DOHH2 (cell line): ENCODE results near the gene TPM1.

Experiments used
- H3F3A ChIP-seq: fragments of 200-600 bp; sonication (generic), shearing (Covaris generic); 2 replicates; pipeline ENCODE4 v1.6.0; 2016; ENCODE audit warnings: antibody characterized with exemption, mild to moderate bottlenecking; ENCODE audit not compliant: control insufficient read depth, insufficient read depth
- H3K27ac ChIP-seq: fragments of 200-600 bp; sonication (generic); 2 replicates; pipeline ENCODE4 v1.5.1; 2014; ENCODE audit warnings: low read depth, mild to moderate bottlenecking, low read length, moderate library complexity
- H3K27me3 ChIP-seq: fragments of 200-600 bp; sonication (generic); 2 replicates; pipeline ENCODE4 v1.6.1; 2014; ENCODE audit warnings: mild to moderate bottlenecking, low read length, mixed read lengths; ENCODE audit not compliant: control insufficient read depth
- H3K36me3 ChIP-seq: fragments of 200-600 bp; sonication (generic); 2 replicates; pipeline ENCODE4 v1.6.1; 2014; ENCODE audit warnings: mild to moderate bottlenecking, low read length, moderate library complexity, mixed read lengths; ENCODE audit not compliant: control insufficient read depth
- H3K4me1 ChIP-seq: fragments of 200-600 bp; sonication (generic); 2 replicates; pipeline ENCODE4 v1.6.1; 2014; ENCODE audit warnings: mild to moderate bottlenecking, low read length, mixed read lengths; ENCODE audit not compliant: control insufficient read depth
- H3K4me2 ChIP-seq: fragments of 200-600 bp; sonication (generic); 2 replicates; pipeline ENCODE4 v1.6.0; 2014; ENCODE audit warnings: mild to moderate bottlenecking, low read length, moderate library complexity
- H3K4me3 ChIP-seq: fragments of 200-600 bp; sonication (generic); 2 replicates; pipeline ENCODE4 v1.5.1; 2014; ENCODE audit warnings: mild to moderate bottlenecking, low read length, mixed read lengths
- H3K79me2 ChIP-seq: fragments of 200-600 bp; sonication (generic); 2 replicates; pipeline ENCODE4 v1.6.1; 2014; ENCODE audit warnings: mild to moderate bottlenecking, low read length, mixed read lengths; ENCODE audit not compliant: control insufficient read depth
- H3K9me2 ChIP-seq: fragments of 200-600 bp; sonication (generic); replicated peaks from 2 replicates; pipeline ENCODE4 v1.6.1; 2014; ENCODE audit warnings: mild to moderate bottlenecking, low read length, mixed read lengths; ENCODE audit not compliant: control insufficient read depth
- H3K9me3 ChIP-seq: fragments of 200-600 bp; sonication (generic); 2 replicates; pipeline ENCODE4 v1.6.1; 2014; ENCODE audit warnings: antibody characterized with exemption, low read length, mixed read lengths; ENCODE audit not compliant: control insufficient read depth, insufficient read depth
- H4K20me1 ChIP-seq: fragments of 200-600 bp; sonication (generic); 2 replicates; pipeline ENCODE4 v1.6.0; 2014; ENCODE audit warnings: low read depth, mild to moderate bottlenecking, antibody characterized with exemption, low read length, moderate library complexity; ENCODE audit not compliant: control insufficient read depth, insufficient read depth
- EZH2phosphoT487 ChIP-seq: fragments of 200-600 bp; sonication (generic); IDR thresholded peaks from 2 replicates; pipeline ENCODE4 v1.6.1; 2017; ENCODE audit warnings: borderline replicate concordance, mild to moderate bottlenecking, antibody characterized with exemption, low read length, moderate library complexity, mixed read lengths
- TF ChIP-seq, protein P1 (sequence below): fragments of 200-600 bp; sonication (generic); IDR thresholded peaks from one replicate; pipeline ENCODE4 v1.5.1; 2014; ENCODE audit warnings: antibody characterized with exemption, mild to moderate bottlenecking, low read depth, low read length; ENCODE audit not compliant: poor library complexity, severe bottlenecking

The TPM1 gene

GRCh38 chr15:63063164-63063756 lies 20.7 kb downstream of the TPM1 start:
- H3K4me3 ChIP-seq, result no peak overlapping the region
- no peaks in the 10 kb centered on the region for H3K36me3 ChIP-seq
- no peaks in the 10 kb centered on the region for H4K20me1 ChIP-seq
- H3K9me3 ChIP-seq, result no peaks in the 10 kb centered on the region
- no peak overlapping the region for H3K4me2 ChIP-seq
- no peaks in the 10 kb centered on the region for H3F3A ChIP-seq
- no peak for TF ChIP-seq EZH2phosphoT487
- TF ChIP-seq, protein P1, sequence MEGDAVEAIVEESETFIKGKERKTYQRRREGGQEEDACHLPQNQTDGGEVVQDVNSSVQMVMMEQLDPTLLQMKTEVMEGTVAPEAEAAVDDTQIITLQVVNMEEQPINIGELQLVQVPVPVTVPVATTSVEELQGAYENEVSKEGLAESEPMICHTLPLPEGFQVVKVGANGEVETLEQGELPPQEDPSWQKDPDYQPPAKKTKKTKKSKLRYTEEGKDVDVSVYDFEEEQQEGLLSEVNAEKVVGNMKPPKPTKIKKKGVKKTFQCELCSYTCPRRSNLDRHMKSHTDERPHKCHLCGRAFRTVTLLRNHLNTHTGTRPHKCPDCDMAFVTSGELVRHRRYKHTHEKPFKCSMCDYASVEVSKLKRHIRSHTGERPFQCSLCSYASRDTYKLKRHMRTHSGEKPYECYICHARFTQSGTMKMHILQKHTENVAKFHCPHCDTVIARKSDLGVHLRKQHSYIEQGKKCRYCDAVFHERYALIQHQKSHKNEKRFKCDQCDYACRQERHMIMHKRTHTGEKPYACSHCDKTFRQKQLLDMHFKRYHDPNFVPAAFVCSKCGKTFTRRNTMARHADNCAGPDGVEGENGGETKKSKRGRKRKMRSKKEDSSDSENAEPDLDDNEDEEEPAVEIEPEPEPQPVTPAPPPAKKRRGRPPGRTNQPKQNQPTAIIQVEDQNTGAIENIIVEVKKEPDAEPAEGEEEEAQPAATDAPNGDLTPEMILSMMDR, result no peak
- H3K27me3 ChIP-seq, result no peaks in the 10 kb centered on the region
- no peaks in the 10 kb centered on the region for H3K4me1 ChIP-seq
- H3K79me2 ChIP-seq, result no peaks in the 10 kb centered on the region
- no peaks in the 10 kb centered on the region for H3K9me2 ChIP-seq
- H3K27ac ChIP-seq, result no peak overlapping the region

DNA sequence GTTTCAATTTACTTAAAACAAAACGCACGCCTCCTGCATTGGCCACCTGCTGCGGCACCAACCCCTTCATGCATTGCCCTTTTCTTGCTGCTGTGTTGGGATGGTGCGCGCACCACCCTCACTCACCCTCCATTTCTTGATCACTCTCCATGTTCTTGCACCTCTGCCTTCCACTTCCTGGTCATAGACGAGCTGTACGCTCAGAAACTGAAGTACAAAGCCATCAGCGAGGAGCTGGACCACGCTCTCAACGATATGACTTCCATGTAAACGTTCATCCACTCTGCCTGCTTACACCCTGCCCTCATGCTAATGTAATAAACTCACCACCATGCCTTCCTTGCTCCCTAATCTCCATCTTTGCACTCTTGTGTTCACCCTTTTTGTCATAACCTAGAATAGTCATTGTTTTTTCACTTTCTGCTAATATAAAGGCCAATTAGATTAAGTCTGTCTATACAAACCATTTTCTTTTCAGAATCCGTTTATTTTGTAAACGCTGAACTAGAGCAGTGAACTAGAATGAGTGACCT lies 21.4 kb downstream of the TPM1 start:
- H3K27me3 ChIP-seq, result no peaks in the 10 kb centered on the region
- H3K79me2 ChIP-seq, result no peaks in the 10 kb centered on the region
- no peaks in the 10 kb centered on the region for H4K20me1 ChIP-seq
- no peaks in the 10 kb centered on the region for H3K4me1 ChIP-seq
- no peaks in the 10 kb centered on the region for H3K9me2 ChIP-seq
- H3K9me3 ChIP-seq, result no peaks in the 10 kb centered on the region
- H3K4me2 ChIP-seq, result no peak overlapping the region
- no peaks in the 10 kb centered on the region for H3K36me3 ChIP-seq
- no peak overlapping the region for H3K4me3 ChIP-seq
- TF ChIP-seq EZH2phosphoT487, result no peak
- TF ChIP-seq, protein P1, result no peak
- H3F3A ChIP-seq, result no peaks in the 10 kb centered on the region
- no peak overlapping the region for H3K27ac ChIP-seq

GRCh38 chr15:63065262-63066221 lies 23.0 kb downstream of the TPM1 start:
- Histone ChIP-seq H4K20me1 (no peaks in the 10 kb centered on the region), H3K9me3 (no peaks in the 10 kb centered on the region), H3K4me2 (no peak overlapping the region), H3K27ac (no peak overlapping the region), H3K27me3 (peaks cover under 1% of the 10 kb centered on the region), H3K36me3 (no peaks in the 10 kb centered on the region), H3K79me2 (no peaks in the 10 kb centered on the region), H3K9me2 (no peaks in the 10 kb centered on the region), H3F3A (no peaks in the 10 kb centered on the region), H3K4me1 (no peaks in the 10 kb centered on the region), H3K4me3 (no peak overlapping the region)
- no peak for TF ChIP-seq EZH2phosphoT487
- TF ChIP-seq, protein P1, result no peak
